Panc1 (cell line): ENCODE data around the gene TBC1D2. TPM values are rescaled to one million over a fixed set of nuclear protein-coding genes. Genes with fewer than 3 reads are reported as not detected.

Source experiments
- ATAC-seq: fragments of 200-7000 bp; cut with Tn5 transposase; 2 replicates; pipeline ENCODE4 v1.9.1; 2020; ENCODE audit warnings: mild to moderate bottlenecking, moderate library complexity
- BruUV-seq: library from RNA; stranded (reverse); fragments of 400-500 nt; replicated peaks from 2 replicates; lab custom pipeline; 2021; lab: Mats Ljungman, UMichigan
- CTCF ChIA-PET: fragments of 300-600 bp; sonication (Branson Sonifier 250); formaldehyde crosslinking; loops from one replicate; lab custom pipeline; 2022; ENCODE audit warnings: antibody characterized with exemption; lab: Charles Lee
- POLR2A ChIA-PET: fragments of 300-600 bp; sonication (Branson Sonifier 250); formaldehyde crosslinking; loops from one replicate; lab custom pipeline; 2022; ENCODE audit warnings: antibody characterized with exemption; lab: Charles Lee
- DNase-seq: peaks from one replicate; pipeline ENCODE4 v3.0.0-alpha.2; 2010; ENCODE audit warnings: low read depth, low spot score
- H3K27ac ChIP-seq: 2 replicates; pipeline ENCODE4 v1.5.1; 2011; ENCODE audit warnings: mild to moderate bottlenecking, low read length, inconsistent platforms
- H3K27me3 ChIP-seq: fragments of 200-500 bp; sonication (Bioruptor generic); 2 replicates; pipeline ENCODE4 v1.6.0; 2014; ENCODE audit warnings: low read length, inconsistent platforms; ENCODE audit not compliant: control insufficient read depth, insufficient read depth
- H3K36me3 ChIP-seq: fragments of 200-500 bp; sonication (Bioruptor generic); 2 replicates; pipeline ENCODE4 v1.5.1; 2014; ENCODE audit warnings: inconsistent platforms, mild to moderate bottlenecking, low read length, moderate library complexity; ENCODE audit not compliant: control insufficient read depth, insufficient read depth
- H3K4me1 ChIP-seq: 2 replicates; pipeline ENCODE4 v1.5.1; 2011; ENCODE audit warnings: inconsistent platforms, mild to moderate bottlenecking, low read length, moderate library complexity; ENCODE audit not compliant: control insufficient read depth, insufficient read depth
- H3K4me3 ChIP-seq, 2 experiments: 2 replicates each; pipeline ENCODE4 v1.5.1; 2011 to 2012; ENCODE audit warnings: low read depth in 2 of 2, low read length in 2 of 2, mild to moderate bottlenecking in 2 of 2, inconsistent platforms in 1 of 2, moderate library complexity in 1 of 2
- H3K9me3 ChIP-seq: fragments of 200-500 bp; sonication (Bioruptor generic); 2 replicates; pipeline ENCODE4 v1.5.1; 2014; ENCODE audit warnings: low read depth, mild to moderate bottlenecking, inconsistent platforms, low read length, moderate library complexity; ENCODE audit not compliant: control insufficient read depth, insufficient read depth
- CTCF ChIP-seq: fragments of 450-650 bp; IDR thresholded peaks from 2 replicates; pipeline ENCODE4 v1.5.1; 2017; ENCODE audit warnings: mild to moderate bottlenecking
- POLR2AphosphoS5 ChIP-seq: IDR thresholded peaks from 2 replicates; pipeline ENCODE4 v1.6.1; 2012; ENCODE audit warnings: mild to moderate bottlenecking, low read depth, low read length, moderate library complexity
- SIN3A ChIP-seq: IDR thresholded peaks from 2 replicates; pipeline ENCODE4 v1.6.1; 2012; ENCODE audit warnings: low read depth, mild to moderate bottlenecking, low read length, moderate library complexity, borderline replicate concordance; ENCODE audit not compliant: insufficient read depth
- TCF7L2 ChIP-seq: IDR thresholded peaks from 2 replicates; pipeline ENCODE4 v1.6.1; 2011; ENCODE audit warnings: mild to moderate bottlenecking, low read depth, low read length, inconsistent platforms
- in situ Hi-C: cut with HindIII; loops from 2 replicates; pipeline ENCODE4 v1.10.0; 2016; ENCODE audit warnings: low sequenced_read_pairs, low pct_unique_long_range_greater_than_20kb
- intact Hi-C: fragments of 100-400 bp; cut with micrococcal nuclease; formaldehyde crosslinking; loops from one replicate; pipeline ENCODE4 v1.10.0; 2022; ENCODE audit not compliant: unreplicated experiment
- total RNA-seq: library from RNA; stranded (reverse); gene quantifications from one replicate; pipeline ENCODE4 v1.2.1, GENCODE V29; 2021; ENCODE audit not compliant: unreplicated experiment
- TF ChIP-seq, protein P1 (sequence below), 2 experiments: IDR thresholded peaks; 2 replicates each; pipeline ENCODE4 v1.6.1; 2011 to 2012; ENCODE audit warnings: low read depth in 2 of 2, control low read depth in 1 of 2, low read length in 1 of 2, mild to moderate bottlenecking in 1 of 2, moderate library complexity in 1 of 2; ENCODE audit not compliant: insufficient read depth in 1 of 2

The TBC1D2 gene
- total RNA-seq, 1 experiment from 2014 or later = 2.4 TPM

GRCh38 chr9:98171176-98171925 is 84.1 kb downstream of the TBC1D2 start:
- in situ Hi-C loops (no loop called here), intact Hi-C loops (no loop called here)
- ATAC-seq = no peak
- no TSS peak for BruUV-seq
- Histone ChIP-seq H3K27ac (no peak overlapping the region; the same call in 1 of the 2 replicates), H3K27me3 (no peaks in the 10 kb centered on the region), H3K4me1 (peaks cover 22% of the 10 kb centered on the region), H3K36me3 (no peaks in the 10 kb centered on the region), H3K9me3 (no peaks in the 10 kb centered on the region), H3K4me3 (no peak overlapping the region)
- TF ChIP-seq TCF7L2 (no peak), SIN3A (no peak)
- TF ChIP-seq, protein P1, sequence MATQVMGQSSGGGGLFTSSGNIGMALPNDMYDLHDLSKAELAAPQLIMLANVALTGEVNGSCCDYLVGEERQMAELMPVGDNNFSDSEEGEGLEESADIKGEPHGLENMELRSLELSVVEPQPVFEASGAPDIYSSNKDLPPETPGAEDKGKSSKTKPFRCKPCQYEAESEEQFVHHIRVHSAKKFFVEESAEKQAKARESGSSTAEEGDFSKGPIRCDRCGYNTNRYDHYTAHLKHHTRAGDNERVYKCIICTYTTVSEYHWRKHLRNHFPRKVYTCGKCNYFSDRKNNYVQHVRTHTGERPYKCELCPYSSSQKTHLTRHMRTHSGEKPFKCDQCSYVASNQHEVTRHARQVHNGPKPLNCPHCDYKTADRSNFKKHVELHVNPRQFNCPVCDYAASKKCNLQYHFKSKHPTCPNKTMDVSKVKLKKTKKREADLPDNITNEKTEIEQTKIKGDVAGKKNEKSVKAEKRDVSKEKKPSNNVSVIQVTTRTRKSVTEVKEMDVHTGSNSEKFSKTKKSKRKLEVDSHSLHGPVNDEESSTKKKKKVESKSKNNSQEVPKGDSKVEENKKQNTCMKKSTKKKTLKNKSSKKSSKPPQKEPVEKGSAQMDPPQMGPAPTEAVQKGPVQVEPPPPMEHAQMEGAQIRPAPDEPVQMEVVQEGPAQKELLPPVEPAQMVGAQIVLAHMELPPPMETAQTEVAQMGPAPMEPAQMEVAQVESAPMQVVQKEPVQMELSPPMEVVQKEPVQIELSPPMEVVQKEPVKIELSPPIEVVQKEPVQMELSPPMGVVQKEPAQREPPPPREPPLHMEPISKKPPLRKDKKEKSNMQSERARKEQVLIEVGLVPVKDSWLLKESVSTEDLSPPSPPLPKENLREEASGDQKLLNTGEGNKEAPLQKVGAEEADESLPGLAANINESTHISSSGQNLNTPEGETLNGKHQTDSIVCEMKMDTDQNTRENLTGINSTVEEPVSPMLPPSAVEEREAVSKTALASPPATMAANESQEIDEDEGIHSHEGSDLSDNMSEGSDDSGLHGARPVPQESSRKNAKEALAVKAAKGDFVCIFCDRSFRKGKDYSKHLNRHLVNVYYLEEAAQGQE (IDR thresholded peaks at IDR 0.05; ENCODE audit: insufficient read depth in 1 of 2, low read depth in 2 of 2, low read length in 1 of 2) = no peak
- CTCF ChIA-PET = no interaction called here
- DNase-seq = no peak
- POLR2A ChIA-PET = no interaction called here

- TF ChIP-seq, protein P1 (IDR thresholded peaks at IDR 0.05; ENCODE audit: insufficient read depth in 1 of 2, low read depth in 2 of 2, low read length in 1 of 2) = no peak
- no peak for TF ChIP-seq POLR2AphosphoS5
- no peak for TF ChIP-seq SIN3A
- no peak for TF ChIP-seq CTCF
- TF ChIP-seq TCF7L2 = no peak
- in situ Hi-C loops = no loop called here
- POLR2A ChIA-PET = no interaction called here
- no peaks in the 10 kb centered on the region for H3K36me3 ChIP-seq
- no peaks in the 10 kb centered on the region for H3K27me3 ChIP-seq
- DNase-seq = no peak
- intact Hi-C loops = no loop called here
- H3K4me1 ChIP-seq = peaks cover 22% of the 10 kb centered on the region
- H3K27ac ChIP-seq = no peak overlapping the region
- BruUV-seq = no TSS peak
- H3K4me3 ChIP-seq = no peak overlapping the region
- H3K9me3 ChIP-seq = no peaks in the 10 kb centered on the region
- CTCF ChIA-PET = no interaction called here
- peak; percentile 67 for ATAC-seq
Observed at GRCh38 chr9:98168941-98169488, 86.4 kb downstream of the TBC1D2 start.
